NCI-H2107 treated with DMSO at 0.1 percent for 48 hours (cell line): ENCODE data around the gene RALB.
"Not testable (repeated sequence)": the region's sequence is repeated elsewhere in the genome, so short reads cannot be mapped to it uniquely, and the experiment has no call there.

Experiments used
- DNase-seq: peaks from one replicate; lab custom pipeline; 2025; ENCODE audit not compliant: unreplicated experiment; lab: John Stamatoyannopoulos, UW

The RALB gene

DNA sequence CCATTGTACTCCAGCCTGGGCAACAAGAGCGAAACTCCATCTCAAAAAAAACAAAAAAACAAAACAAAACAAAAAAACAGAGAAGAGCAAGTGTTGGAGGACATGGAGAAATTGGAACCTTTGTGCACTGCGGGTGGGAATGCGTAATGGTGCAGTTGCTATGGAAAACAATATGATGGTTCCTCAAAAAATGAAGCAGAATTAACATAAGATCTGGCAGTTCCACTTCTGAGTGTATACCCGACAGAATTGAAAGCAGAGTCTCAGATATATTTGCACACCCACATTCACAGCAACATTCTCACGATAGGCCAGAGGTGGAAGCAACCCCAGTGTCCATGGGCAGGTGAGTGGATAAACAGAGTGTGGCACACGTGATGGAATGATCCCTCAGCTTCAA lies 11.0 kb upstream of the RALB start:
- DNase-seq = no peak

DNA sequence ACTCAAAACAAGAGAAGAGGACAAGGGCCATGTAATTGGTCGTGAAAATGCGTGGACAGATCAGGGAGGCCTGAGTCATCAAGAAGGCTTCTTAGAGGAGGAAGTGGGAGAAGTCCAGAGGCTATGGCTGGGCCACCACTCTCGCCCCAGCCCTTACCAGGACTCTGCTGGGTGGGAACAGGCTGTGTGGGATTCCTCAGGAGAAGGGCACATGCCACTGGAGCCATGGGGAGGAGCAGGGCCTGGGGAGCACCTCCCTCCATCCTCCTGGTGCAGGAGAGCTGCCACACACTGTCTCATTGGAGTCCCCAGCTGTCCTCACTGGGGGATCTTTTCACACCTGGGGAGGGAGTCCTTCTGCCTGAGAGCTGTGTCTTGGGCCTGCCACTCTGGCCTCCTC lies 9.4 kb upstream of the RALB start:
- DNase-seq = no peak

DNA sequence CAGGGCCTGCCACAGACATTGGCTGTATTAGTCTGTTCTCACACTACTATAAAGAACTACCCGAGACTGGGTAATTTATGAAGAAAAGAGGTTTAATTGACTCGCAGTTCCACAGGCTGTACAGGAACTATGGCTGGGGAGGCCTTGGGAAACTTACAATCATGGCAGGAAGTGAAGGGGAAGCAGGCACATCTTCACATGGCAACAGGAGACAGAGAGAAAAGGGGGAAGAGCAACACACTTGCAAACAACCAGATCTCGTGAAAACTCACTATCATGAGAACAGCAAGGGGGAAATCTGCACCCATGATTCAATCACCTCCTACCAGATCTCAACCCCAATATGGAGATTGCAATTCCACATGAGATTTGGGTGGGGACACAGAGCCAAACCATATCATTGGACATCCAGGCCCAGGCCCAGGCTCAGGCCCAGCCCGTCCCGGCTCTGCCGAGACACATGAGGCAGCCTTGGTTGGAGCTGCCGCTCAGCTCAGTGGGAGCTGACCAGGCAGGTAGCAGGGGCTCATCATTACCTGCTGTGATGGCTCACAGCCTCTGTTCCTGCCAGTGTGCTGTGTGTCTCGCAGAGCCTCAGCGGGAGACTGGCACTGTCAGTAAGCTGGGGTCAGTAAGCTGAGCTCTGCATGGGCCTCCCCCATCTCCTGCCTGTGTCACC lies 8.6 kb upstream of the RALB start:
- no peak for DNase-seq

DNA sequence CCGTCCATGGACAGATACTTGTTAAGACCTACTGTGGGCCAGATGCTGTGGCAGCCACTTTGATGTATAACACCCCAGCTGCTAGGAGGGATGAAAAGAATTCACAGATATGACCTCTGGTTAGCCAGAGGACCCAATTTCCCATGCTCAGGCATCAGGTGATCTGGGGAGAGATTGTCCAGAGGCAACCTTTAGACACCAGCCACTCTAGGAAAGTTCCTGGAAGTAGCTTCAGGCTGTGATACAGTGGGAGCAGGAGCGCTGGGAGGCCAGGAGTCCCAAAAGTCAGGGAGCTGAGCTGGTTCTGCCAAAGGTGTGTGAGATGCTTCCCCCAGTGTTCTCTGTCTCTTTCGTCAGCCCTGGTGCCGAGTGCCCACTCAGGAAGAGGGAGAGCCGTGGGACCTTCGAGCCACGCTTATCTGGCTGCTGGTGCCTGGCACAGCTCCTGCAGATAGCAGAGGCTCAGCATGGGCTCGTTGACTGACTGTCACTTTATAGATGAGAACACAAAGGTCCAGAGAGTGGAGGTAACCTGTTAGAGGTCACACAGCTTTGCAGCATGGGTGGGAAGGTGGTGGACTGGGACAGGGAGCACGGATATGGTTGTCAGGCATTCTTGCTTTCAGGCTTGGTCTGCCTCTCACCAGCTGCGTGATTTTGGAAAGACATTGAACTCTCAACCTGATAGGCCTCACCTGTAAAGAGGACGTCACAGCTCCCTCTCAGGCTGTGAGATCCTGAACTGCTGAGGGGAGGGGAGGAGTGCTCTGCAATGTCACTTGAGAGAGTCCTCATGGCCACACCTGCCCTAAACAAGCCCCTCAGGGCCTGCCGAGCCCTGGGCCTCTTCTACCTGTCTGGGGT lies 7.8 kb upstream of the RALB start:
- DNase-seq = no peak

DNA sequence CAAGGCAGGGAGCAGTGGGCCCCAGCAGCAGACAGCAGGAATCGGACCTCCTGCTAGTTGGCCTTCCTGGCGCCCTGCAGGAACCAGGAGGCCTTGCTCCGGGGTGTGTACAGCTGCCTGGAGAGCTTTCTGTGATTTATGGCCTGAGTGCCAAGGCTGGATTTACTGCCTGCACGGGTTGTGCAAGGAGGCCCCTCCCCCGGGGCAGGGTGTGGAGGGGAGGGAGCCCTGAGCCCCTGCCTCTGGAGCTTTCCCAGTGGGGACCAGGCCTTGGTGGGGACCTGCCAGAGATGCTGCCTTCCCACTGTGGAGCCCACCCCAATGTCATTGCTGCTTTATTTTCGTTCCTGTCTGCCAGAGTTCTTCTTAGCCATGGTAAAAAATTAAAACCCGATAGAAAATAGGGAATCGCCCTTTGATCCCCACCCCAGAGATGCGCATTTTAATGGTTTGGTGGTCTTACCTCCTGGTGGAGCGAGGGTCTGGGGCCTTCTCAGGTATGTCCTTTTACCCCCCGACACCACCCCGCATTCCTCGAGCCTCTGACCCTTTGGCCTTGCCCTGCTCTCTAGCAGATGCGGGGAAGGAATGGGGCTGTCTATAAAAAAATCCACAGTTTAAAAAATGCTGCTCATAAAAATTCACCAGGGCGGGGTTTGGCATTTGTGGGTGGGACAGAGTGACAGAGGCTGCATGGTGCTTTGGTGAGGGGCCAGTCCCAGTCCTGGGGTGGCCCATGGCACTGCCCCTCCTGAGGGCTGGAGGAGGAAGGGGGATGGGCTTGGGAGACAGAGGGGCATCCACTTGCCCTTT lies 6.9 kb upstream of the RALB start:
- DNase-seq = no peak

DNA sequence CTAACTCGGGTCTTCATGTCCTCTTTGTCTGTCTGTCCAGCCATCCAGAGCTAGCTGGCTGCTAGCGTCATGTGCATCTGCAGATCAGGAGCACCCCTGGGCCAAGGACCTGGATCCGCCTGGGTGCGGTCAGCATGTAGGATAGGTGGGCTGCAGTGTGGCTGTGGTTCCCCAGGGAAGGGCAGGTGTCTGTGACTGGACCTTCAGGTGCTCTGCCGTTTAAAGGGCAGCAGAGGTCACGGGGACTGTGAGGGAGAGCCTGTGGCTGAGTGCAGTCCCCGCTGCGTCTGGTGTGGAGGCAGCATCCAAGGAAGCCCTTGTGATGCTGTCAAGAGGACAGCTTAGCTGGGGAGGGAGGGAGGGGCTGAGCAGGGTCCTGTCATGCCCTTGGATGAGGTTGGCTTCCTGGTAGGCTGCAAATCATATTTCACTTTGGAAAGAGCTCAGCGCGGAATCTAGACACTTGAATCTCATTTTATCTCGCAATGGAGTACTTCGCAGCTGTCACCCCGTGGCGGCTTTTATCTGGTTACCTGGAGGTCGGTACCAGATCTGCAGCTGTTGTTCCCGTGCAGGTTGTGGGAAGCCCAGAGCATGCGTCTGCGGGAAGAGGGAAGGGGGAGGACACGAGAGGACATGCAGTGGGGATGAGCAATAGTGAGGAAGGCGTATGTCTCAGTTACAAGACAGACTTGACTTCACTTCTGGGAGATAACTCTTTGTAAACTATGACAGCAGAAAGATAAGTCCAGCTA lies 5.9 kb upstream of the RALB start:
- peak; percentile 90 for DNase-seq

DNA sequence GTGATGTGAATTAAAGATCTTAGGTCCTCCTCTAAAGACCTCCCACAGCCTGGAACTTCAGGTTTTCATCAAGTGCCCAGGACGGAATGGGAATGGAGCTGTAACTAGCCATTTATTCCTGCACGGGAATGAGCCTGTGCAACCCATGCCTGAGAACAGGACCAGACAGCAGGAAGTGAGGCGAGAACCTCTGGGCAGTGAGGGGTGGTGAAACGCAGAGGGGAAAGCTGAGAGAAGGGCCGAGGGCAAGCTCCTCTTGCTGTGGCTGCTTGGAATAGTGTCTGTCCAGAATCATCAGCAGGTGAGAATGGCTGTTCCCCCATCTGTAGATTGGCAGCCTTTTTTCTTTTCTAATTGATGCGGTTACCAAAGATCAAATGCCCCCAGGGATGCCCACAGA lies 4.8 kb upstream of the RALB start:
- no peak for DNase-seq

DNA sequence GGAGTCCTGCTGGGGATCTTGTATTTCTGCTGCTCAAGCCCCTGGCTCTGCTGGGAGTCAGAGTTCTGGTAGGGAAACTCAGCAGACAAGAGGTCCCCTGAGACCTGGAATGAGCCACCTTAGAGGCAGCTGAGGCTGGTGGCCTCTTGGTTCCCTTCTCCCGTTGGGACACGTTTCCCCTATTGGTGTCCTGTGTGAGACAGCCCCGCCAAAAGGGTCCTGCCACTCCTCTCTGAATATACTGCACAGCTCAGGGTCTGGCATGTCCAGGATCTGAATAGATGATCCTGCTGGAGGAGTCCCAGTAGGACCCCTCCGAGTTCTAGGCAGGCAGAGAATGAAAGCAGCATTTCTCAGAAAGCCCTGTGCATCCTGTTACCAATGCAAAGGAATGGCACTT lies 2.0 kb upstream of the RALB start:
- DNase-seq = no peak

DNA sequence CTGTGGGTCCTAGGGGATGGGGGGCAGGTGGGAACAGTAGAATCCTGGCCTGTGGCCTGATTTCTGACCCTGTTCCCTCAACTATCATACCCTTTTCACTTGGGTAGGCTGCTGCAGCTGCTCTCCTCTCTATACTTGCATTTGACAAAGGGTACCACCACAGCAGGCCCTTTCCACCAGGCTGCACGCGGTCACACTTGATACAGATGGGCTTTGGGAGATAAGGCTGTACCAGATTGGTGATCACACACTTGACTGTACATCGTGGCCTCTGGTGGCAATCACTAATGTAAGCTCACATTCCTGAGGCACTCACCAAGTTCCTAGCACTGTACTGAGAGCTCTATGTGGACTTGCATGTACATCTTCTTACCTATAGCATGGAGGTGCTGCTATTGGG lies 1.6 kb upstream of the RALB start:
- no peak for DNase-seq

DNA sequence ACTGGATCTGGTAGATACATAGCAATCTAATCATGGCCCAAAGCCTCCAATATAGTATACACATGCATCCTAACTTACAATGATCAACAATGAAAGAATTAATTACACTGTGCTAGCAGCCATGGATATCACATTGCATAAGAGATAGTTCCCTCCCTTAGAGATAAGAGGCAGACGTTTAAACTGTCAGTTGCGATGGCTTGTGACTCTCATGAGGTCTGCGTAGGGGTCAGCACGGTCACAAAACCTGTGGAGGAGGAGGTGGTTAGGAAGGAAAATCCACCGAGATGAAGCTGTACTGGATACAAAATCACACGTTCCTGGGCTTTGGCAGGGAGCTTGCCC lies 800 bp upstream of the RALB start:
- no peak for DNase-seq

DNA sequence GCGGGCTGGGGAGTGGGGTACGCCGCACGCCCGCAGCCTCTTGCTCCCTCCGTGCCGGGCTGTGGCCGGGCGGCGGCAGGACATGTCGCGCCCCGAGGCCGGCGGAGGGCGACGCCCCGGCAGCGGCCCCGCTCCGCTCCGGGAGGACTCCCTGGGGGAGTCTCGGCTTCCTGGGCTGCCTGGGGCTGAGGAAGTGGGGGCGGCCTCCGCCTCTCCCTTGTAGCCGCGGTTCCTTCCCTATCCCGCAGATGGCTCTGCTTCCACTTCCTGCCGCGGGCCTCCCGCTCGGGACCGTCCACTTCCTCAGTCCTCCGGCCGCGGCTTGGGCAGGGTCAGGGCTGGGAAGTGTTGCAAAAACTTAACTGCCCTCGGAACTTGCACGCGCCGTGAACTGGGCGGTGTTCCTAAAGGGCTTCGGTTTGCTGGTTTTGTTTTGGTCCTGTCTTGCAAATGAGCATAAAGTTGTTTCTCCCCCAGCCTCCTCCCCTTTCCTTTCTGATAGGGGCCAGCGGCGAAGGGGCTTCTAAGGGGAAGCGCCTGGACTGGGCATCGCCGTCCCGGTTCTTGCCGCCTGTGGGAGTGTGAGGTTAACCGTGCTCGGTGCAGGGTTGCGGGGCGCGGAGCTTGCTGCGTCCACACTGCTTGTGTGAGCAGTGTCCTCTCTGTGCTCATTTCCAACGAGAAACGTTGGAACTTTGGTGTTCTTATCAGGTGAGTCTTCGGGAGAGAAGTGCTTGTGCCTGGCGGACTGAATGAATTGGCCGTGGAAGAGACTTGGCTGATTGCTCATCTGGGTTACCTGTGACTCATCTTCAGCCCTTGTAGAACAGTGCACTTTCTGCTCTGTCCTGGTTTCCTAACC lies 600 bp downstream of the RALB start:
- DNase-seq = no peak

DNA sequence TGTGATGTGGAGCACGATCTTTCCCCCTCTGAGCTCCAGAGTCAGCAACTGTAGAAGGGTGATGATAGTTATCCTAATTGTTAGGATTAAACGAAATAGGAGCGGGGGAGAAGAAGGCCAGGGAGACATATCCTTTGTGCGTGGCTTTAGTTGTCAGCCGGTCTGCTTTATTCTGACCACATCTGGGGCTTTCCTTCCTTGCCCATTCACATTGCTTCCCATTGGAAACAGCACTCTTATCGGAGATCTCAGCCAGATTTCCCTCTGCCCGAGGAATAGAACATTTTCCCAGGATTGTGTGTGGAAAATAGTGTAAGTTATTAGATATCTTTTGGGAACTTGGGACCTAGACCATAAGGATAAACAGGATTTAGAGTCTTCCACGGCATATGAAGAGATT lies 1.5 kb downstream of the RALB start:
- DNase-seq = no peak

DNA sequence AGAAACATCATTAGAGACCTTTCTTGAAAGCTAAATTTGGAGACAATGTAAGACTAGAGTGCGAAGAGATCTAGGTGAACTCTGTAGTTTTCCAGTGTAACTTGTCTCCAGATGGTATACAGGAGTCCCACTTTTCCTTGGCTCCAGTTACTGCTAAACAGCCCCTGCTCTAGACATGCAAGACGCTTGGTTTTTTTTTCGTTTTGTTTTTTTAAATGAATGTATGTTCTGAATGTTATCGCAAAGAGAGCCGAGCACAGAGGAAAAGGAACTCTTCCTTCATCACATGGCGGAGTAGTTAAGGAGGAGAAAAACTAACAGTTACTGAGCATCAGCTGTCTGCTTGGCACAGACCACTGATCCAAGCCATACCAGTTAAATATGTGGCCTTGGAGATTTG lies 2.4 kb downstream of the RALB start:
- no peak for DNase-seq

DNA sequence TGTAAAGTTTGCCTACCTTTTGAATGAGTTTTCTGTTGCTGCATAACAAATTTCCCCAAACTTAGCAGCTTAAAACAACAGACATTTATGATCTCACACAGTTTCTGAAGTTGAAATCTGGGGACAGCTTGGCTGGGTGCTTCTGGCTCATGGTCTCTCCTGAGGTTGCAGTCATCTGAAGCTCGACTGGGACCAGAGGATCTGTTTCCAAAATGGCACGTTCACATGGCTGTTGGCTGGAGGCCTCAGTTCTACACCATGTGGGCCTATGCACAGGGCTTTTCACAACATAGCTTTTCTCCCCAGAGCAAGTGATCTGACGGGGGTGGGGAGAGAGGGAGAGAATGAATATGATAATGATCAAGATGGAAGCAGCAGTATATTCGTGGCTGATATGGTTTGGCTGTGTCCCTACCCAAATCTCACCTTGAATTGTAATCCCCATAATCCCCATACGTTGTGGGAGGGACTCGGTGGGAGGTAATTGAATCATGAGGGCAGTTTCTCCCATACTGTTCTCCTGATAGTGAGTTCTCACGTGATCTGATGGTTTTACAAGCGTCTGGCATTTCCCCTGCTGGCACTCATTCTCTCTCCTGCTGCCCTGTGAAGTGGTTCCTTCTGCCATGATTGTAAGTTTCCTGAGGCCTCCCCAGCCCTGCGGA lies 3.5 kb downstream of the RALB start:
- DNase-seq = no peak

DNA sequence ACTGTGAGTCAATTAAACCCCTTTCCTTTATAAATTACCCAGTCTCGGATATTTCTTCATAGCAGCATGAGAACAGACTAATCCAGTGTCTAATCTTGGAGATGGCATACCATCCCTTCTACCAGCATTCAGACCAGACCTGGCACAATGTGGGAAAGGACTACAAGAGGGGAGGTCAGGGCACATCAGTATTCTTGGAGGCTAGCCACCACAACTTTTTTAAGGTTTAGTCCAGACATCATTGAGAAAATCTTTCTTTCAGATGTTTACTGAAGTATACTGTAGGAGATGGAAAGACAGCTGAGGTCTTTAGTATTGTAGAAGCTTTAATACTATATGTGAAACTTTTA lies 4.0 kb downstream of the RALB start:
- no peak for DNase-seq

DNA sequence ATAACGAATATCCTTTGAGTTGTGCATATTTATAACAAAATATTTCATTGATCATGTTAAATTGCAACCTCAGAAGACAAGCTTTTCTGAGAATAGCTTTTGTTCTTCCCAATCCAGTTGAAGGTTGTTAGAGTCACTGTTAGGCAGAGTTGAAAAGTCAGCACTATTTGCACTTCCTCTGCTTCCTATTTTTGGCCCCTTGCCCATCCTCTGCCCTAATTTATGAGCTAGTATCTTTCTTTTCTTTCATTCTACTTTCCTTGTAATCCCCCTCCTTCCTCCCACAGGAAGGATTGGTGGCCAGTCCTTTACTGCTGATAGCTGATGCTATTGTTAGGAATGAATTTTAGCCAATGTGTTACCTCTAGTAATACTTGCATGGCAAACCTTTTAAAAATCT lies 4.9 kb downstream of the RALB start:
- no peak for DNase-seq

DNA sequence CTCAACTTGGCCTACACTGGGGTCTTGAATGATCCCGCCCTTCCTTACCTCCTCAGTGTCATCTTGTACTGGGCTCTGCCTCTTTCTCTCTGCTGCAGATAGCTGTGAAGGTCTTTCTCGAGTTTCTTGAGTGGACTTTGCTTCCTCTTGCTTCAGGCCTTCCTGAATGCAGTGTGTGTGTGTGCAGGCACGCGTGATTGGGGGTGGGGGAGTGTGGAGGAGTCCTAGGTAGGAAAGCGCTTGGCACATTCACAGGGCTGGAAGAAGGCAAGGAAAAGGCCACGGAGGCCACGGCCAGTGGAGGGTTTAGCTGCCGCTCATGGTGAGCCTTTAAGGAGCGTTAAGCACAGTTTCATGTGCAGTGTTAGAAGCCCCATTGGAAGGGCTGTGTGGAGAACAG lies 5.5 kb downstream of the RALB start:
- DNase-seq = no peak

DNA sequence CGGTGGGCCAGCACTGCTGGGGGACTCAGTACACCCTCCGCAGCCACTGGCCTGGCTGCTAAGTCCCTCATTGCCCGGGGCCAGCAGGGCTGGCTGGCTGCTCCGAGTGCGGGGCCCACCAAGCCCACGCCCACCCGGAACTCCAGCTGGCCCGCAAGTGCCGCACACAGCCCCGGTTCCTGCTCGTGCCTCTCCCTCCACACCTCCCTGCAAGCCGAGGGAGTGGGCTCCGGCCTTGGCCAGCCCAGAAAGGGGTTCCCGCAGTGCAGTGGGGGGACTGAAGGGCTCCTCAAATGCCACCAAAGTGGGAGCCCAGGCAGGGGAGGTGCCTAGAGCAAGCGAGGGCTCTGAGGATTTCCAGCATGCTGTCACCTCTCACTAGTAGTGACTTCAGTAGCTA lies 7.3 kb downstream of the RALB start:
- not testable (repeated sequence) for DNase-seq

DNA sequence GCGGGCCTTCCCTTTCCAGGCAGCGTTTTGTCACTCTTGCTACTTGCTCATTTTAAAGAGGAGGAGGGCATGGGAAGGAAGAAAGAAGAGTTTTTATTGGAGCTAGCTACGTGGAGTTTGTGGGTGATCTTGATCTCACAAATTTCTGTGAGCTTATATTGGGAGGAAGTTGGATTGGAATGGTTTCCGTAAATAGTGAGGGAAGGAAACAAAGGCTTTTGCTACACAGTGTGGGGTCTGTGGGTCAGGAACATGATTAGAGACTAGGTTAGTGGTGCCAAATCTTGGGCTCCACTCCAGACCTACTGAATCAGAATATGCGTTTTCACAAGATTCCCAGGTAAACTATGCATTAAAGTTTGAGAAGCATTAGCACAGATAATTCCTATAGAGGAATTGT lies 8.1 kb downstream of the RALB start:
- no peak for DNase-seq
